Fibroblast of pulmonary artery (primary cell): ENCODE data around the gene STAB2.

ENCODE experiments used
- DNase-seq: peaks from one replicate; pipeline ENCODE4 v3.0.0-alpha.2; 2010; ENCODE audit warnings: low read depth
- H3K4me3 ChIP-seq: replicated peaks from 2 replicates; pipeline ENCODE4 v1.5.1; 2011; ENCODE audit warnings: low read depth, mild to moderate bottlenecking, control low read depth, low read length, moderate library complexity
- TF ChIP-seq, protein P1 (sequence below): IDR thresholded peaks from 2 replicates; pipeline ENCODE4 v1.5.1; 2011; ENCODE audit warnings: mild to moderate bottlenecking, control low read depth, low read length, inconsistent platforms; ENCODE audit errors: missing control alignments

The STAB2 gene

DNA sequence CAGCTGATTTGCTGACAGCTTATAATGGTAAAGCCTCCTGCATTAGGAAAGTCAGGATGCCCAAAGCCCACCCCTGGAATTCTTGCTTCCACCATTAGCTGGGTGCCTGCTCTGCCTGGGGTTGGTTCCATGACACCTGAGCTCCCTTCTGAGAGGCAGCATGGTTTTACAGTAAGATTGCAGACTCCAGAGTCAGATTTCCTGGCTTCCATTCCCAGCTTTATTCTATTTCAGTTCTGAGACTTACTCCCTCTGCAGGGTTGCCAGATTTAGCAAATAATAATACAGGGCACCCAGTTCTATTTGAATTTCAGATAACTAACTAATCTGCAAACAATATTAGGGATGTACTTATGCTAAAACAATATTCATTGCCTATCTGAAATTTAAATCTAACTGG lies 12.2 kb downstream of the STAB2 start:
- TF ChIP-seq, protein P1, sequence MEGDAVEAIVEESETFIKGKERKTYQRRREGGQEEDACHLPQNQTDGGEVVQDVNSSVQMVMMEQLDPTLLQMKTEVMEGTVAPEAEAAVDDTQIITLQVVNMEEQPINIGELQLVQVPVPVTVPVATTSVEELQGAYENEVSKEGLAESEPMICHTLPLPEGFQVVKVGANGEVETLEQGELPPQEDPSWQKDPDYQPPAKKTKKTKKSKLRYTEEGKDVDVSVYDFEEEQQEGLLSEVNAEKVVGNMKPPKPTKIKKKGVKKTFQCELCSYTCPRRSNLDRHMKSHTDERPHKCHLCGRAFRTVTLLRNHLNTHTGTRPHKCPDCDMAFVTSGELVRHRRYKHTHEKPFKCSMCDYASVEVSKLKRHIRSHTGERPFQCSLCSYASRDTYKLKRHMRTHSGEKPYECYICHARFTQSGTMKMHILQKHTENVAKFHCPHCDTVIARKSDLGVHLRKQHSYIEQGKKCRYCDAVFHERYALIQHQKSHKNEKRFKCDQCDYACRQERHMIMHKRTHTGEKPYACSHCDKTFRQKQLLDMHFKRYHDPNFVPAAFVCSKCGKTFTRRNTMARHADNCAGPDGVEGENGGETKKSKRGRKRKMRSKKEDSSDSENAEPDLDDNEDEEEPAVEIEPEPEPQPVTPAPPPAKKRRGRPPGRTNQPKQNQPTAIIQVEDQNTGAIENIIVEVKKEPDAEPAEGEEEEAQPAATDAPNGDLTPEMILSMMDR = no peak

DNA sequence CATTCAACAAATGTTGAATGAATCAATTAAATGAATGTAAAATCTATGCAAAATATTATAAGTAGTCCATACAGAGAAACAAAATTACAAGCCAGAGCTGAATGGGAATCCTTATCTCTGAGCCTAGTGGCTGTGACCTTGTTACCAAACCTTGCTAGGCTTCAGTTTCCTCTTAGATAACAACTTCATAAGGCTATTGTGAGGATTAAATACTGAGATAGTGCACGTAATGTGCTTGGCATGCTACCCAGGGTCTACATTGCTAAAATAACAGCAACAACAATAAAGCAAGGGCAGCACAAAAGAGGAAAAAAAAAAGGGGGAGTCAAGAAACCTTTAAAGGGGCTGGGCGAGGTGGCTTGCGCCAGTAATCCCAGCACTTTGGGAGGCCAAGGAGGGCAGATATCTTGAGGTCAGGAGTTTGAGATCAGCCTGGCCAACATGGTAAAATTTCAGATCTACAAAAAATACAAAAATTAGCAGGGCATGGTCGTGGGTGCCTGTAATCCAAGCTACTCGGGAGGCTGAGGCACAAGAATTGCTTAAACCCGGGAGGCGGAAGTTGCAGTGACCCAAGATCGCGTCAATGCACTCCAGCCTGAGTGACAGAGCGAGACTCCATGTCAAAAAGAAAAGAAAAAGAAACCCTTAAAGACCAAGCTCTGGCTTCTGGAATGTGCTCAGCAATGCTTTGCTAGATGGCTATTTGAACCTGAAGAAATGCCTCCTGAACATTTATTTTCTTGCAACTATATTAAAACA lies 14.1 kb downstream of the STAB2 start:
- TF ChIP-seq, protein P1 = no peak
- no peak for DNase-seq
- no peak overlapping the region for H3K4me3 ChIP-seq

More for the DNA sequence above, 12.2 kb downstream of the STAB2 start:
- DNase-seq = no peak
- H3K4me3 ChIP-seq = no peak overlapping the region

DNA sequence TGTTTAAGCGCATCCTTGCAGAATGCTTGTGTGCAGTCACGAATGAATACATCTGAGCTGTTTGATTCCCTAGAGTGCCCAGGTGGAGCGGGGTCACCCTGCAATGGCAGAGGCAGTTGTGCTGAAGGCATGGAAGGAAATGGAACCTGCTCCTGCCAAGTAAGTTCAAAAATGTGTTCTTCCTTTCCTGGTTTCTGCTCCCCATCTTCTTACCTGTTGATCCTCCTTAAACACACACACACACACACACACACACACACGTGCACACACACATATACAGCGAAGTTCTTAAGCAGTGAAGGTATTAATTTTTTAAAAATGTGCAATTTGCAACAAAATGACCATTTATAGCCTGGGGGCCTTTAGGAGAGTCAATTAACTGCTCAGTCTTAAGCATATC lies 33.3 kb downstream of the STAB2 start:
- TF ChIP-seq, protein P1 = no peak
- DNase-seq = no peak
- no peak overlapping the region for H3K4me3 ChIP-seq

DNA sequence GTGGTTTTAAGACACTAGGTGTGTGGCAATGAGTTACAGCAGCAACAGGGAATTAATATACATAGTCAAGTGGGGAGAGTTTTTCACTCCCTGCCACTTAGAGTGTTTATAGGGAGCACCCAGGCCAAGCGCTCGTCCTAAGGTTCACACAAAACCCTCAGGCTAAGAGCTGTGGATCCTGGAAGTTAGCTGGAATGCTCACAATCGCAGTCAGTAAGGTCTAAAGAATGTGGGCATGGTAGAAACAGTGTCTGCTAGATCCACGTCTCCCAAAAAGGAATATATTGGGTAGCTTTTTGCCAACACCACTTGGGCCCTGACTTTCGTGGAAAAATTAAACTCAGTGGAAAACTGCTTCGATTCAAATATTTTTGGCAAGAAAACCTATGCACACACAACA lies 36.6 kb downstream of the STAB2 start:
- TF ChIP-seq, protein P1 = no peak

DNA sequence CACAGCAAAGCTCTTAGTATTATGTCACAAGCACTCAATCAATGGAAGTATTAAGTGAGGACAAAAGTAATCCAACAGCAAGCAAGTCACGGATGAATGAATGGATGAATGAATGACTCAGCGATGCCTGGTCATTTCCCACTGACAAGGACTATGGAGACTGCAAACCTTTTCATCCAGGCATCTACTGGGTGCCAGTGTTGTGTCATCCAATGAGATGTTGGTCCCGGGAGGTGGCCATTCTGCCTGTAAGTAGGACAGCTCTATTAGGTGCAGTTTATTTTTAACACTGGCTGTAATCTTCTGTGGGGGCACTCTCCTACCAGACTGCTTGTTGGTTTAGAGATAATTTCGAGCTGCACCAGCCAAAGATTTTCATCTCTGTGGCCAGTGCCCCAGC lies 39.4 kb downstream of the STAB2 start:
- H3K4me3 ChIP-seq = no peak overlapping the region
- peak; percentile 25 for DNase-seq
- TF ChIP-seq, protein P1 = no peak

More for the DNA sequence above, 36.6 kb downstream of the STAB2 start:
- no peak overlapping the region for H3K4me3 ChIP-seq
- DNase-seq = no peak

DNA sequence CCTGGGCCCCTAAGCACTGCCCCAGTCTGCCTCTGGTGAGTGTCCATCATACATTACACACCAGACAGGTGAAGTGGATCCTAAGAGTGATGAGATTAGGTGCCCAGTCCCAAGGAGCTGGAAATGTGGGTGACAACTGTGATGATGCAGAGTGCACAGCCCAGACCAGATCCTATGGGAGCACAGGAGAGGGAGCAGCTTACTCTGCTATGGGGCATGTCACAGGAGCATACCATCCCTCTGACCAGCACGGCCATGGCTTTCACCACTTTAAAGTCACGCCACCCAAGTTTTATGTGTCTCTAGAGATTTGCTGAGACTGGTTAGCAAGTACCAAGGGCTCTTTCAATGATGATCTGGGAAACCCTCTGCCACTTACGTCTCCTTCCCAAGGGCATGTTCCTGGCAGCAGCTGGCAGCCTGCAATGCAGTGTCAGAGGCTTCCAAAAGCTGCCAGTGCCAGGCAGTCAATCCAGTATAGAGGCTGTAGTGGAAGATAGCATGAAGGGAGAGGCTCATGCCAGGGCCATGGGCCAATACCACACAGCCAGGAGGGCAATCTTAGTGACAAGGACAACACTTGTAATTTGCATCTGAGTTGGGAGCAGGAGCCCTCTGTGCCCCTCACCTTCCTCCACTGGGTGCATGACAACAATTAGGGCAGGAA lies 40.2 kb downstream of the STAB2 start:
- no peak overlapping the region for H3K4me3 ChIP-seq
- no peak for DNase-seq
- TF ChIP-seq, protein P1 = no peak
